ENCODE measurements around the gene DRAP1.
"Not testable (repeated sequence)": the region's sequence is repeated elsewhere in the genome, so short reads cannot be mapped to it uniquely, and the experiment has no call there.

The DRAP1 gene

DNA sequence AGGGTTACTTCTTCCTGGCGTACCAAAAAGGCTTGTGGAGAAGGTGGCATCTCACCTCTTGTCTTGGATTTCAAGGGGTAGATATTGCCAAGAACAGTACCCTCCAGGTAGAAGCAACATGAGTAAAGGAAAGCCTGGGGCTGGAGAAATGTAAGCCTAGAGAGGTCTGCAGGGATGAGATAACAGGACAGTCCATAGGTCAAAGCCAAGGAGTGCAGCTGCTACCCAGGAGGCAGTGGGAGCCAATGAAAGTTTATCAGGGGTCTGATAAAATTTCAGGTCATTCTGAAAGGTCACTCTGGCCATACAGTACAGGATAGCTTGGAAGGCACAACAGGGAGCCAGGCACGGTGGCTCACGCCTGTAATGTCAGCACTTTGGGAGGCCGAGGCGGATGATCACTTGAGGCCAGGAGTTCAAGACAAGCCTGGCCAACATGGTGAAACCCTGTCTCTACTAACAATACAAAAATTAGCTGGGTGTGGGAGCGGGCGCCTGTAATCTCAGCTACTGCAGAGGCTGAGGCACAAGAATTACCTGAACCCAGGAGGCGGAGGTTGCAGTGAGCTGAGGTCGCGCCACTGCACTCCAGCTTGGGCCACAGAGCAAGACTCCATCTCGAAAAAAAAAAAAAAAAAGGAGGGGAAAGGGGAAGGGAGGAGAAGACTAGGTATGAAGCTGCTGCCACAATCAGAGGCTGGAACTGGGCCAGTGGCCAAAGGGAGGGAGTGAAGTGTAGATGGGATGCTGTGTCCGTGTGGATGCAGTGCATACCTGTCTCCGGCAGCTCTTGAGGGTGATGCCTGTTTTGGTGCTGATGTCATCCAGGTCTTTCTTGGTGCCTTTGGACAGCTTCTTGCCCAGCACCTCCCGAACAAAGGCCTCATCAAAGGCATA is 32.2 kb upstream of the DRAP1 start:
- DNase-seq (ENCODE audit: low read depth) = peak; percentile 42

DNA sequence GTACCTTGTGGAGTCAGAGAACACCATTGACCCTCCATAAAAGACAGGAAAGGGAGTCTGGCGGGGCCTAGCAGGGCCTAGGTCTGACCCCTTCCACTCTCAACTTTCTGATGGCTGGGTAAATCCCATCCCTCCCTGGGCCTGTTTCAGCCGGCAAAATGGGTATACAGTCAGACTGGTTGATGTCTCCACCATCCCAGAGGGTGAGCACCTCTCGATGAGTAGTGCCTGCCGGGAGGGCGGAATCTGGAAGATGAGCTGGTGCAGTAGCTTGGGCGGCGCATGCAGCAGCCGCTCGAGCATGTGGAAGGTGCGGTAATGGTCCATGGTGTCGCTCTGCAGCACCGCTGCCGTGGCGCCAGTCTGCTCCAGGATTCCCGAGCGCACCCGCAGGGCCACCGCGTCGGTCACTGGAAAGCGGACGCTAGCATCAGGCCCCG is 31.5 kb upstream of the DRAP1 start:
- DNase-seq (ENCODE audit: low read depth) = peak; percentile 85

DNA sequence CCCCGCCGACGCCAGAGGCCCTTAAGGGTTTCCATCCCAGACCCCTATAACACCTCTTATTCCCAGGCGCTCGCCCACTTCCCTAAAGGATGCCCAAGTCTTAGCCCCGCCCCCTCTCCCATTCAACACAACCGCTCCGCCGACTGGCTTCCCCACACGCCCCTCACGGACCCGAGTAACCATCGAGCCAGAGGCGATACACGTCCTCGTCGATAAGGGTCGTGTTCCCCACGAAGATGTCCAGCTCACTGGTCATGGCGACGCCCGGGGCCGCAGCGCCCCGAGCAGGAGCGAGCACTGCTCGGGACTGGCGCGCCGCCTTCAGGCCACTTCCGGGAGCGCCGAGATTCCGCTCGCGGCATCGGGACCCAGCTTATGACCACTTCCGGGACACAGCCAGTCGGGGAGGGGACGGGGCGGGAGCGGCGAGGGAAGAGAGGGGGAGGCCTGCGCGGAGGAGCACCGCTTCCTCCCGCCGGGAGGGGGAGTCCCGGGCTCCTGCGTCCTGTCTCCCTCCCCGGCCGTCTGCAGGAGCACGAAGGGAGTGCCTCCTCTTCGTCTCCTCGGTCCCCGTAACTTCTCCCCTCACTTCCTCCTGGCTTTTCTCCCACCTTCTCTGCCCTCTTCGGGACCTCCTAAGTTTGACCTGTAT is 30.9 kb upstream of the DRAP1 start, which contains the start of gene FIBP:
TSS of gene FIBP (minus strand) at position 309 of the 652 bp plus-strand sequence. CDS start at position 256, 53 bp downstream.
- peak; percentile 97 for DNase-seq (ENCODE audit: low read depth)

DNA sequence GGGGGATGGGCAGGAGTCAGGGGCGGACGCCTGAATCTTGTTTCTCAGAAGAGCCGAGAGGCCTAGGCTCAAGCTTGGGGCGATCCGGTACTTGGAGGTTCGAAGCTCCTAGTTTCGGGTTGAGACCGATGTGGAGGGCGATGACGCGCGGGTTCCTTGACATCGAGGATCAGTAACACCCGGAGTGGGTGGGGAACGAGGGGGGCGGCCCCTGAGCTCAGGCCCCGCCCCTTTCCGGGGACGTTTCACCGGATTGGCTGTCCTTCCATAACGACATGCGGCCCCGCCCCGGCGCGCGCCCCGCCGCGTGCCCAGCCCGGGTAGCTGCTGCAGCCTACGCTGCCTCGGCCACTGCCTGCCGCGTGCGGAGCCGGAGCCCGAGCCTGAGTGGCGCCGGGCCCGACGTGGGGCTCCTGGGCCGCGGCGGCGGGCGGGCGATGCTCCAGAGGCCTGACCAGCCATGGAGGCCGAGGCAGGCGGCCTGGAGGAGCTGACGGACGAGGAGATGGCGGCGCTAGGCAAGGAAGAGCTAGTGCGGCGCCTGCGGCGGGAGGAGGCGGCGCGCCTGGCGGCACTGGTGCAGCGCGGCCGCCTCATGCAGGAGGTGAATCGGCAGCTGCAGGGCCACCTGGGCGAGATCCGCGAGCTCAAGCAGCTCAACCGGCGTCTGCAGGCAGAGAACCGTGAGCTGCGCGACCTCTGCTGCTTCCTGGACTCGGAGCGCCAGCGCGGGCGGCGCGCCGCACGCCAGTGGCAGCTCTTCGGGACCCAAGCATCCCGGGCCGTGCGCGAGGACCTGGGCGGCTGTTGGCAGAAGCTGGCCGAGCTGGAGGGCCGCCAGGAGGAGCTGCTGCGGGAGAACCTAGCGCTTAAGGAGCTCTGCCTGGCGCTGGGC is 28.7 kb upstream of the DRAP1 start, which contains the start of gene CCDC85B:
TSS of gene CCDC85B (plus strand) at position 350 of the 895 bp plus-strand sequence. CDS start at position 461, 111 bp downstream.
- DNase-seq (ENCODE audit: low read depth) = peak; percentile 95

DNA sequence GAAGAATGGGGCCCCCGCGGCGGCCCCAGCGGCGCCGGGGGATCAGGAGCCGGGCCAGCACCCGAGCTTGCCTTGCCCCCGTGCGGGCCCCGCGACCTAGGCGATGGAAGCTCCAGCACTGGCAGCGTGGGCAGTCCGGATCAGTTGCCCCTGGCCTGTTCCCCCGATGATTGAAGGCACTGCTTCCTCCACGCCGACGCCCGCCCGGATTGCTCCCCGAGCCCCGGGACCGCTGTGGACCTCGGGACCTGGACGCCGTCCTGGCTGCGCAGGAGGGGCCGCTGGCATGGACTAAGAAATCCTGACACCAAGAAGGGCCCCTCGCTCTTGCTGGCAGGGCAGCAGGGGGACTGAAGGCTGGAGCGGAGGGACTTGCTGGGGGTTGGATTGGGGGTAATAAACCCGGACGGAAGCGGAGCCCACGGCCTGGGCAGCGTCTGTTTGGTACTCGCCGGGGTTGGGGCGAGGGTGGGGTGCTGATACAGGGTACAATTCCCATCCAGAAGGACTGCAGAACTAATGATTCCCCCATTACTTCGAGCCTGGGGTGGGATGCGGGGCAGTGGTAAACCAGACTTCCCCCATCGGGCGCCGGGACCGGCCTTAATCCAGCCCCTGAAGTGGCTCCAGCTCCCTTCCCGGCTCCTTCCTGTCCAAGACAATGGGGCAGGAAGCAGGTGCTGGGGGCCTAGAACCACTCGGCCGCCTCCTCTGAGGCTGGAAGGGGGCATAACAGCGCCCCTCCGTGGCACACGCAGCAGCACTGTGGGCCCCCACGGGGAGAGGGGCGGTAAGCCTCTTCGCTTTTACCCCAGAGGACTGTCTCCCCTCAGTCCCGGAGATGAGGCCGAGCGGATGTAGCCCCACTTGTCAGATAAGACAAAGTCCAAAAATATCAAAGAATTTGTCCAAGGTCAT is 27.7 kb upstream of the DRAP1 start:
- peak; percentile 88 for DNase-seq (ENCODE audit: low read depth)

DNA sequence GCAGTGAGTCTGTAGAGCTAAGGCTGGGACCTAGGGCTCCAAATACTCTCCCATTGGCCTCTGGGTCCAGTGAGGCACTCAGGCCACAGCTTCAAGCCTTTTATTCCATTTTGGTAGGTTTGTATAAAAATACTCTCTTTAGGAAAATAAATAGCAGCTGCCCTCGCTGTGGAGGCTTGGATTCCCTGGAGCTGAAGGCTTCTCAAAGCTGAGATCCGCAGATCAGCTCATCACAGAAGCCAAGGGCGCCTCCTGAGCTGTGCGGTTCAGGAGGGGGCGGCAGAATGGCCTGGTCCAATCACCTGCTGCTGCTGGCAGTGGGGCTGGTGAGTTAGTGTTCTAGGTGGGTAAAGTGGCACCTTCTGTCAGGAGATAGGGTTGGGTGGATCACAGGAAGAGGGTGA is 27.1 kb upstream of the DRAP1 start:
- DNase-seq (ENCODE audit: low read depth) = not testable (repeated sequence)

DNA sequence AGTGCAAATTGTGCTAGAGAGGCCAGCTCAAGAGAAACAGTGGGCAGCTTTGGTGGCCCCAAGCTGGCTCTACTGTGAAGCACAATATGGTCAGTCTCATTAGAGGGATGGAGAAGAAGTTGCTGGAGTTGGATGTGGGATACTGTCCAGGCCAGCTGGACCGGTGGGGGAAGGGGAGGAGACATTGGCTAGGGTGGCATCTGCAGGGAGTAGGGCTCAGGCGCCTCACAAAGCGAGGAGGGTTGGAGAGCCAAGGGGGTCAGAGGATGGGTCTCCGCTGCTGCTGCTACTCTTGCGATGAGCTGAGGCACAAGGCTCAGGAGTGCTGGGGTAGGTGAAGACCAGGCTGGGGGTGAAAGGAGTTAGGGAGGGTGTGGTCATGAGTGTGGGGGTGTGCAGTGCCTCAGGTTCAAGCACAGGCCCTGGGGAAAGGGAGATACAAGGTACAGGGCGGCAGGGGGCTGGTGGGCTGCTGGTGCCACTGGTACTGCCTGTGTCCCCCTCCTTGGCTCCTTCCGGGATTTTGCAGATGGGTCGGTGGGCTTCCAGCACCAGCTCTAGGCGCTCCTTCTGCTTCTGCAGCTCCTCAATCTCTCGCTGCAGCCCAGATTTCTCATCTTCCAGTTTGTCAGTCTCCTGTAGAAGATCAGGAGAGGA is 26.4 kb upstream of the DRAP1 start:
- peak; percentile 51 for DNase-seq (ENCODE audit: low read depth)

DNA sequence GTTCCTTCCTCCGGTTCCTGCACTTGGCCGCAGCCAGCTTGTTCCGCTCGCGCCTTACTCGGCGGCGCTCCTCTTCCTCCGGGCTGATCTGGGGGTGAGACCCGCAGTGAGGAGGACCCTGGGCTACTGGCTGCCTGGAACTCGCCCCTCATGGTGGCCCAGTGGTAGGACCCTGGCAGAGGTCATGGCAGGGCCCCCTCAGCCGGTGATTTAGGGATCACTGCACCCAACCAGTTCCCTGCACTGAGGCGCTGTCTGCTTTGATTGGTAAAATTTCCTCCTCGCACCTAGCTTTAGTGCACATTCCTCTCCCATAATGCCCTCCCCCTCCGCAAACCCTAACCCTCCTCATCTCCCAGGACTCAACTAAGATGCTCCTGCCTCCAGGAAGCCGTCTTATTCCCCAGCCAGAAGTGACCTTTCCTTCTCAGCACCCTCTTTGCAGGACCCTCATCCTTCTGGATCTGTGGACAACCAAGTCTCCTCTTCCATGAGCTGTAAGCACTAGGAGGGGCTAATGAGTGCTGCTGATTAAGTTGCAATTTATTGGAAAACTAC is 25.1 kb upstream of the DRAP1 start:
- DNase-seq (ENCODE audit: low read depth) = peak; percentile 62

DNA sequence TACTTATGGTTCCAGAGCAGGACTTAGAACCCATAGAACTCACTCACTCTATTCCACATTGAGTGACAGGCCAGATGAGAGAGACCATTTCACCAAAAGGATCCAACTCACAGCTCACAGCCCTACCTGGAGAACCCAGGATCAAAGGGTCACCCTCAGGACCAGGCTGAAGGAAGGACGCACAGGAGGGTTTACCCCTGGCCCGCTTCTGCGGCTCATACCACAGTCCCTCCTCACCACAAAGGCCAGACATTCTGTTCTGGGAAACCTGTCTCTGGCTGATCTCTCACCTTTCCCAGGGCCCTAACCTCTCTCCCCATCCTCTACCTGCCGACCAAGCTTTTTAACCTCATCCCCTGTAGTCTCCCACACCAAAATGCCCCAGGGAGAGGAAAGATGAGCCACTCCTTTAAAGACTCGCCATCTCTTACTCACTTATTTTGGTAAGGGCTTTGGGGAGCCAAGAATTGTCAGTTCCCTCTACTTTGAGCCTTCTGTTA is 23.7 kb upstream of the DRAP1 start:
- DNase-seq (ENCODE audit: low read depth) = peak; percentile 64

DNA sequence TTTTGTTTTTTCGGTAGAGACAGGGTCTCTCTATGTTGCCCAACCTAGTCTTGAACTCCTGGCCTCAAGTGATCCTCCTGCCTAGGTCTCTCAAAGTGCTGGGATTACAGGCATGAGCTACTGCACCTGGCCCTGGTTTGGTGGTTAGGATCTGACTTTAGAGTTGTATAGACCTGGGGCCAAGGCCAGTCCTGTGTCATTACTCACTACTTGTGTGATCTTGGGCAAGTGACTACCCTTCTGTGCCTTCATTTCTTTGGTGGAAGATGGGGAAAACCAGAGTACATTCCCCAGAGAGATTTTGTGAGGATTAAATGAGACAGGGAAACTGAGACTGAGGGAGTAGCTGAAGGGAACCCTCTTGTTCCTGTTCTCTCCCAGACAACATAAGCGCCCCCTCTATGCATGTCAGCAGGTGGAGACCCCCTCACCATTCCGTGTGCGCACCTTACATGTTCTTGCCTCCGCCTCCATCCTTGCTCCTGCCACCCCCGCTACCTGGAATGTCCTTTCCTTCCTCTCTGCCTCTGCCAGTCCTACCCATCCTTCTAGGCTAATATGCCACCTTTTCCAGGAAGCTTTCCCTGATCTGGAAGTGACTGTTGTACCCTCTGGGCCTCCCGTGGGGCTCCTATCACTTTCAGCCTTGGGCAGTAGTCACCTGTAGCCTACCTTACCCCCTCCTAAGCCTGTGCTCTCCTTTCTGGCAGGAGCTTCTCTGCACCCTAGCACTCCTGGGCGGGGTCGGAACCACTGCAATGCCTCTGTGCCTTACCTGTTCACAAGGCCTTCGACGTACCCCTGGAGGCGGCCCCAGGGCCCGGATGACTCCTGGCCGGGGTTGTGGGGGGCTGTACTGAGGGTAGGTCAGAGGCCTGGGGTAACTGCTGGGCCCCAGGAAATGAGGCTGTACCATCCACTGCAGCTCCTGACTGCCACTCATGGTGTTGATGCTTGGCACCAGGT is 22.9 kb upstream of the DRAP1 start:
- peak; percentile 66 for DNase-seq (ENCODE audit: low read depth)

DNA sequence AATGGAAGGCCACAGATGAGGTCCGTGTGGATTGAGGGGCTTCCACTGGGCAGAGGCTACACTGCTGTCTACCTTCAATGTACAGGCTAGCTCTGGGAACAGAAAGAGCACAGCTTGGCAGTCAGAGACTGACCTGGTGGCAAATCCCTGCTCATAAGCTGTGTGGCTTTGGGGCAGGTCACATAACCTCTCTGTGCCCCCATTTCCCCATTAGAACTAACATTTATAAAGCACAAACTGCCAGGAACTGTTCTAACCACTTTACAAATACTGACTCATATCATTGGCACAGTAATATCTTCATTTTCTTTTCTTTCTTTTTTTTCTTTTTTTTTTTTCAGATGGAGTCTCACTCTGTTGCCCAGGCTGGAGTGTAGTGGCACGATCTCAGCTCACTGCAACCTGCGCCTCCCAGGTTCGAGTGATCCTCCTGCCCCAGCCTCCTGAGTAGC is 22.2 kb upstream of the DRAP1 start:
- DNase-seq (ENCODE audit: low read depth) = peak; percentile 39

DNA sequence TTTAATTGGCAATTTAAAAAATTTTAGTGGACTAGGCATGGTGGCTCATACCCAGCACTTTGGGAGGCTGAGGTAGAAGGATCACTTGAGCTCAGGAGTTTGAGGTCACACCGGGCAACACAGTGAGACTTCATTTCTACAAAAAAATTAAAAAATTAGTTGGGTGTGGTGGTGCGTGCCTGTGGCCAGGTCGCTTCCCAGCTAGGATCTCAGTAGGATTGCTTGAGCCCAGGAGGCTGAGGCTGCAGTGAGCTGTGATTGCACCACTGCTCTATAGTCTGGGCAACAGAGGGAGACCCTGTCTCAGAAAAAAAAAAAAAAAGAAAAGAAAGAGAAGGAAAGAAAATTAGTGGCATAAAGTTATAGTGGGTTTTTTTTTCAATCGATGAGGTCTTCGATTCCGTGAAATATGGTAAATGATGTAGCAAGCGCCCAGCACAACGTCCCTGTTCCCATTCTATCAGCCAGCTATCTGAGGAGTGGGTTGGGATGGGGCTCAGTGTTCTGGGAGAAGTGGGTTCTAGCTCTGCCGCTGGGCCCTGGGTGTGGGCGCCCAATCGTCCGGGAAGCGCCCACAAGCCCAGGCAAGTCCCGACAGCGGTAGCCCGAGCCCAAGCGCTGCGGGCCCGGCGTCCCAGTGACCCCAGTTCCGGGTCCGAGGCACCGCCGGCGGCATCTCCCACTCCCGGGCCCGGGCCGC is 20.4 kb upstream of the DRAP1 start:
- DNase-seq (ENCODE audit: low read depth) = no peak

DNA sequence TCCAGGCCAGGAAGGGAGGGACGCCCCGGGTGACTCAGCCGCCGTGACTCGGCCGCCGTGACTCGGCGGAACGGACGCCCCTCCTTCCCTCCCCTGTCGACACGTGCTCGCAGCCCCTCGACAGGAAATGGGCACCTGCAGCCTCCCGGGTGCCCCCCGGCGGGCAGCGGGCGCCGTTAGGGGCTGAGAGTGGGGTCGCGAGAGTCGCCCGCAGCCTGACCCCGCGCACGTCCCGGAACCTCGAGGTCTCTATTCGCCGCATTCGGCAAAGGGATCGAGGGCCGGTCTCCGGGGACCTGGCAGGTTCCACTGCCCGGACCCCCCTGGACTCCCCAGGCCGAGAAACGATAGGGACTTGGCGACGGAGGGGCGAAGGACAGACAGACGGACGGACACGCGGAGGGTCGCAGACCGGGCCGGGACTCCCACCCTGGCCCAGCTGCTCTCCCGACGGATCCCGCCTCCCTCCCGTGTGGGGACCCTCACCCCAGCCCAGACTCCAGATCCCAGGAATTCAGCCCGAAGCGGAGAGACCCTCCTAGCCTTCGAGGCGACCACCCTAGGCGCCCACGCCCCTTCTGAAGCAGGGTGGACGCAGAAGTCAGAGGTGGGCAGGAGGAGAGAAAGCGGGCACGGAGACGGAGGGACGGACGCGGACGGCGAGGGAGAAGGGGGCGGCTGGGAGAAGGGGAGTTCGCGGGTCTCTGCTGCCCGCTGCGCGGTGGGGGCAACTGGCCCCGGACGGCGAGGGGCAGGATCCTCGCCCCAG is 19.7 kb upstream of the DRAP1 start:
- DNase-seq (ENCODE audit: low read depth) = peak; percentile 91

DNA sequence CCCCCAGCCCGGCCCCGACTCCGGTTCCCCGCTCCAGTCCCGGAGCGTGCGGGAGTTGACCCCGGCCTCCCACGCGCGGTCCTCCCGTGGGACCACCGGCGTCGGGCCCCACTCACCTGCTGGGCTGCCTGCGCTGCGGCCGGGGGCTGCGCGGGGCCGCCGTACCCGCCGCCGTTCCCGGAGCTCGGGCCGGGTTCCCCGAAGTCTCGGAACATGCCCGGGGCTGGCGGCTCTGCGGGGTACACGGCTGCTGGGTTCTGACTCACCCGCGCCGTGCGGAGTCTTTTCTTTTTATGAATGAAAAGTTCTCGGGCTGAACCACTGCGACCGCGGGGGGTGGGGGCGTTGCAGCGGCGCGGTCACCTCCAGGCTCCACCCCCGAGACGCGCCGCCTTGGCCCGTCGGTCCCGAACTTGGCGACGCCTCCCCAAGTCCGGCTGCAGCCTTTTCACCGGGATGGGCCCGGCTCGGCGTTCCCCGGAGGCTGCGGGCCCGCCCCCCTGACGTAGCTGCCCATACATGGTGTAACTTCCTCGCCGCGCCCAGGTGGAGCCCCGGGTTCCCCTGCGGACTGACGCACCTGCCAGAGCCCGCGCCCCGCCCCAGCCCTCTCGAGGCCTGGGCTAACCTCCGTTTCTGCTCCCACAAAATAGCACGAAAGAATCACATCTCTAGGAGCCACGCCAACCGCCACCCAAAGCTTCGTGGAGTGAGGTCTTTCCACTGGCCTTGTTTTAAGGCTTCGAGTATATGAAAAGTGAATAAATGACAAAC is 18.9 kb upstream of the DRAP1 start, which contains the start of gene FOSL1:
TSS of gene FOSL1 (minus strand) at position 264 of the 774 bp plus-strand sequence. CDS start at position 215, 49 bp downstream.
- DNase-seq (ENCODE audit: low read depth) = peak; percentile 98

DNA sequence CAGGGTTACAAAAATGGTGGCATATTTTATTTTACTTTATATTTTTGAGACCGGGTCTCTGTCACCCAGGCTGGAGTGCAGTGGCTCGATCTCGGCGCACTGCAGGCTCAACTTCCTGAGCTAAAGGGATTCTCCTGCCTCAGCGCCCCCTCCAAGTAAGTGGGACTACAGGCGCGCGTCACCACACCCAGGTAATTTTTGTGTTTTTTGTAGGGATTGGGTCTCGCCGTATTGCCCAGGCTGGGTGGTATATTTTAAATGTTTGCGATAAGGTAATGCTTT is 18.4 kb upstream of the DRAP1 start:
- no peak for DNase-seq (ENCODE audit: low read depth)

DNA sequence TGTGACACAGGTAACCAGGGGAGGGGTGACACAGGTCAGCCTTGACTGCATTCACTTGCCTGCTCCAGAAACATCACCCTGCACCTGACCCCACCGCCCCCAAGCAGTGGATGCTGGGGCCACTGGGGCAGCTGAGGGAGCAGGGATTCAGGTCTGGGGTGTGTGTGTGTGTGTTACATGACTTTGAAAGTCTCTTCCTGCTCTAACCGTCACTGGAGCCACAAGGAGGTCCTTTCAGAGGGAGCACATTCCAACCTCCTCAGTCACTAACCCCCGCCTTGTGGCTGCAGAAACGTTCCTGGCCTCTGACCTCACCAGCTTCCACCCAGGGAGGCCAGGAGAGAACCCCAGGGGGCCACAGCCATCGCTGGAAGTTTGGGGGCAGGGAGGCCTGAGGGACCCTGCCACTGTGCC is 16.2 kb upstream of the DRAP1 start:
- peak; percentile 99 for DNase-seq (ENCODE audit: low read depth)

Data from ELR (cell line).